GM12878 (cell line): ENCODE measurements around the gene PLEKHH1. TPM values are rescaled to one million over a fixed set of nuclear protein-coding genes. Genes with fewer than 3 reads are reported as not detected.

Source experiments
- ASH2L ChIP-seq: fragments of 300-600, 200-600 bp; sonication (generic); IDR thresholded peaks from 2 replicates; pipeline ENCODE4 v1.6.1; 2017; ENCODE audit warnings: low read depth, mild to moderate bottlenecking, borderline replicate concordance
- CBX3 ChIP-seq: fragments of 200-600 bp; sonication (generic); IDR thresholded peaks from 2 replicates; pipeline ENCODE4 v1.6.1; 2016; ENCODE audit warnings: low read depth, borderline replicate concordance
- CBX5 ChIP-seq: sonication (generic); IDR thresholded peaks from 2 replicates; pipeline ENCODE4 v1.6.1; 2016; ENCODE audit warnings: low read depth, moderate library complexity, mild to moderate bottlenecking, inconsistent platforms
- CHD4 ChIP-seq: fragments of 200-600 bp; sonication (generic); IDR thresholded peaks from 2 replicates; pipeline ENCODE4 v1.6.1; 2016; ENCODE audit warnings: mild to moderate bottlenecking
- CREM ChIP-seq: IDR thresholded peaks from 2 replicates; pipeline ENCODE4 v1.6.1; 2014; ENCODE audit warnings: antibody characterized with exemption, low read depth
- FOS ChIP-seq: IDR thresholded peaks from 3 replicates; pipeline ENCODE4 v1.6.1; 2011; ENCODE audit warnings: borderline replicate concordance; ENCODE audit not compliant: insufficient read length; ENCODE audit errors: extremely low read depth
- FOXK2 ChIP-seq: fragments of 450-650 bp; IDR thresholded peaks from 2 replicates; pipeline ENCODE4 v1.6.1; 2017; ENCODE audit warnings: mild to moderate bottlenecking, moderate library complexity
- GATAD2B ChIP-seq: fragments of 450-650 bp; conservative IDR thresholded peaks from 2 replicates; pipeline ENCODE4 v1.6.1; 2017; ENCODE audit warnings: low read depth, mild to moderate bottlenecking, moderate library complexity
- IKZF1 ChIP-seq: fragments of 450-650 bp; conservative IDR thresholded peaks from 2 replicates; pipeline ENCODE4 v1.6.1; 2017; ENCODE audit warnings: antibody characterized with exemption, mild to moderate bottlenecking
- KDM1A ChIP-seq: fragments of 200-600 bp; sonication (generic); IDR thresholded peaks from 2 replicates; pipeline ENCODE4 v1.6.1; 2016; ENCODE audit warnings: borderline replicate concordance
- MTA2 ChIP-seq: fragments of 450-650 bp; IDR thresholded peaks from 2 replicates; pipeline ENCODE4 v1.6.1; 2016; ENCODE audit warnings: low read depth, mild to moderate bottlenecking, moderate library complexity
- NR2C1 ChIP-seq: fragments of 450-650 bp; IDR thresholded peaks from 2 replicates; pipeline ENCODE4 v1.6.1; 2017; ENCODE audit warnings: antibody characterized with exemption, mild to moderate bottlenecking, moderate library complexity
- PAX8 ChIP-seq: fragments of 450-650 bp; IDR thresholded peaks from 2 replicates; pipeline ENCODE4 v1.6.1; 2017; ENCODE audit warnings: mild to moderate bottlenecking, moderate library complexity
- POLR2AphosphoS5 ChIP-seq: IDR thresholded peaks from 2 replicates; pipeline ENCODE4 v1.6.1; 2011; ENCODE audit warnings: mild to moderate bottlenecking, low read length, inconsistent platforms
- SIN3A ChIP-seq: IDR thresholded peaks from 2 replicates; pipeline ENCODE4 v1.6.1; 2012; ENCODE audit warnings: low read depth, low read length, improper control_type of control experiment
- SIX5 ChIP-seq: IDR thresholded peaks from 2 replicates; pipeline ENCODE4 v1.6.1; 2011; ENCODE audit warnings: mild to moderate bottlenecking, low read depth, low read length, moderate library complexity; ENCODE audit not compliant: severe bottlenecking
- SMARCA5 ChIP-seq: fragments of 450-650 bp; IDR thresholded peaks from 2 replicates; pipeline ENCODE4 v1.6.1; 2017; ENCODE audit warnings: mild to moderate bottlenecking
- SUPT20H ChIP-seq: IDR thresholded peaks from 2 replicates; pipeline ENCODE4 v1.6.1; 2011; ENCODE audit warnings: low read depth, mild to moderate bottlenecking, low read length, moderate library complexity, borderline replicate concordance; ENCODE audit not compliant: control insufficient read depth
- SUZ12 ChIP-seq: fragments of 200-600 bp; sonication (generic); IDR thresholded peaks from one replicate; pipeline ENCODE4 v1.6.1; 2018; ENCODE audit warnings: antibody characterized with exemption, mild to moderate bottlenecking; ENCODE audit not compliant: unreplicated experiment
- TARDBP ChIP-seq: IDR thresholded peaks from 2 replicates; pipeline ENCODE4 v1.6.1; 2016; ENCODE audit warnings: borderline replicate concordance
- ZNF384 ChIP-seq: IDR thresholded peaks from 2 replicates; pipeline ENCODE4 v1.6.1; 2012; ENCODE audit warnings: low read depth, mild to moderate bottlenecking, low read length, improper control_type of control experiment, borderline replicate concordance
- polyA plus RNA-seq, 11 experiments: library from polyadenylated mRNA; depleted of rRNA in 4 of 11; unstranded in 6 of 11; stranded (reverse) in 5 of 11; fragments of >200 nt; fragmentation: Nextera tagmentation in 4 of 11; fragmentation: Illumina TruSeq in 1 of 11; extraction: Ambion mirVana in 4 of 11; extraction: Trizol in 1 of 11; gene quantifications; 1 replicate in 1 of 11; 2 replicates in 10 of 11; pipeline versions ENCODE4 v1.2.1 to v1.2.3, GENCODE V29; 2011 to 2016; ENCODE audit warnings: inconsistent platforms in 2 of 11, missing spikeins in 2 of 11, low read depth in 1 of 11
- total RNA-seq, 4 experiments: library from RNA; depleted of rRNA in 3 of 4; stranded (reverse); fragments of >200 nt in 3 of 4; fragmentation: Illumina TruSeq in 1 of 4; extraction: Trizol in 1 of 4; gene quantifications; 2 replicates each; pipeline versions ENCODE4 v1.2.1 to v1.2.3, GENCODE V29; 2013 to 2021
- TF ChIP-seq, protein P1 (sequence below): fragments of 450-650 bp; IDR thresholded peaks from 2 replicates; pipeline ENCODE4 v1.6.1; 2017; ENCODE audit warnings: mild to moderate bottlenecking
- TF ChIP-seq, protein P2 (sequence below): fragments of 450-650 bp; formaldehyde crosslinking; IDR thresholded peaks from 2 replicates; pipeline ENCODE4 v1.4.0; 2022; ENCODE audit warnings: mild to moderate bottlenecking, moderate library complexity
- TF ChIP-seq, protein P3 (sequence below): fragments of 450-650 bp; IDR thresholded peaks from 2 replicates; pipeline ENCODE4 v1.6.1; 2017; ENCODE audit warnings: borderline replicate concordance

PLEKHH1 gene
- total and polyA plus RNA-seq, 10 of the 15 experiments (the other 5 are each of a cell fraction or from before 2014, with no cell fraction given), result 0.11 to 0.95 (median 0.41) TPM

DNA sequence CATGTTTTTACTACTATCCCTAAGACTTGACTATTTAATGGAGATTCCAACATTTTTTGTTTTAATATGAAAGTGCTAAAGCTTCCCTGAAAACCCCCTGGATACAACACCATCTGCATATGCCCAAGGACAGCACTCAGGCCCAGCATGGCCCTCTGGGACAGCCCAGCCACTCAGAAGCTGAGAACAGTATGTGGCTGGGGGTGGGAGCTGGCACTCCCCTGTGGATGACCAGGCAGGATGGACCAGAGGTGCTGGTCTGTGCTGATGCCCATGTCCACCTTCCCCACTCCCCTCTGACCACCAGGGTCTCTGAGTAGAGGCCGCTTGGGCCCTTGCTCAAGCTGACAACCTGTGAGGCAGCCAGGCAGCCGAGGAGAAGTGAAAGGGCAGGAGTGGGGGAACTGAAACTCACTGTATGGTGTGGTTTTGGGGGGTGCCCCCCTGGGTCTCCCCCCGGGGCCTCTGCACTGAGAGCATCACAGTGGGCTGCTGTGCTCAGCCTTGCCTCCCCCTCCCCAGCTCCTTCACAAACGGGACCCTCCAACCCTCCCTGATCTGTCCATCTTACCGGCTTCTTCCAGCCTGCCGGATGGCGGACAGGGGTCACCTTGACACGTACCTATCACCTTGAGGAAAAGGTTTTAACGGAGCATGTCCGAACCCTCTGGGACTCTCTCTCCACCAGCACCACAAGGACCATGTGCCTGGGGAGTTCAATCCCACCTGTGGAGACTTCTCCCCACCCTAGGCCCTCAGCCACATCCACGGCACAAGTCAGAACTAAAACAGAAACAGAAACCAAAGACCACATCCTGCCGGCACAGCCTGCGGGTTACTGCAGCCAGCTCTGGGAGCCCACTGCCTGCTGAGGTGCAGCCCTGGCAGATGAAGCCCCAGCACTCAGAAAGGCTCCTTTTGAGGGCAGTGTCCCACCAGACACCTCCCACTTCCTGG, 44.9 kb upstream of the PLEKHH1 start, which contains the start of gene TMEM229B (continued):
- TF ChIP-seq POLR2AphosphoS5 (no peak), GATAD2B (peak; percentile 100), SUPT20H (no peak), CREM (peak; percentile 86), SUZ12 (no peak), SIX5 (no peak), ASH2L (peak; percentile 83; the same call in 1 of the 2 replicates), CHD4 (0 out of 2 replicates have a peak, but pooled peaks have one; percentile 41), CBX5 (peak; percentile 91), KDM1A (no peak), ZNF384 (no peak), PAX8 (no peak), IKZF1 (peak; percentile 98), NR2C1 (no peak), SIN3A (no peak), CBX3 (no peak), TARDBP (peak; percentile 62), FOXK2 (no peak; the same call in 1 of the 2 replicates), MTA2 (peak; percentile 96), SMARCA5 (peak; percentile 100), FOS (no peak)
- TF ChIP-seq, protein P1, sequence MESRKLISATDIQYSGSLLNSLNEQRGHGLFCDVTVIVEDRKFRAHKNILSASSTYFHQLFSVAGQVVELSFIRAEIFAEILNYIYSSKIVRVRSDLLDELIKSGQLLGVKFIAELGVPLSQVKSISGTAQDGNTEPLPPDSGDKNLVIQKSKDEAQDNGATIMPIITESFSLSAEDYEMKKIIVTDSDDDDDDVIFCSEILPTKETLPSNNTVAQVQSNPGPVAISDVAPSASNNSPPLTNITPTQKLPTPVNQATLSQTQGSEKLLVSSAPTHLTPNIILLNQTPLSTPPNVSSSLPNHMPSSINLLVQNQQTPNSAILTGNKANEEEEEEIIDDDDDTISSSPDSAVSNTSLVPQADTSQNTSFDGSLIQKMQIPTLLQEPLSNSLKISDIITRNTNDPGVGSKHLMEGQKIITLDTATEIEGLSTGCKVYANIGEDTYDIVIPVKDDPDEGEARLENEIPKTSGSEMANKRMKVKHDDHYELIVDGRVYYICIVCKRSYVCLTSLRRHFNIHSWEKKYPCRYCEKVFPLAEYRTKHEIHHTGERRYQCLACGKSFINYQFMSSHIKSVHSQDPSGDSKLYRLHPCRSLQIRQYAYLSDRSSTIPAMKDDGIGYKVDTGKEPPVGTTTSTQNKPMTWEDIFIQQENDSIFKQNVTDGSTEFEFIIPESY, result no peak
- TF ChIP-seq, protein P2, sequence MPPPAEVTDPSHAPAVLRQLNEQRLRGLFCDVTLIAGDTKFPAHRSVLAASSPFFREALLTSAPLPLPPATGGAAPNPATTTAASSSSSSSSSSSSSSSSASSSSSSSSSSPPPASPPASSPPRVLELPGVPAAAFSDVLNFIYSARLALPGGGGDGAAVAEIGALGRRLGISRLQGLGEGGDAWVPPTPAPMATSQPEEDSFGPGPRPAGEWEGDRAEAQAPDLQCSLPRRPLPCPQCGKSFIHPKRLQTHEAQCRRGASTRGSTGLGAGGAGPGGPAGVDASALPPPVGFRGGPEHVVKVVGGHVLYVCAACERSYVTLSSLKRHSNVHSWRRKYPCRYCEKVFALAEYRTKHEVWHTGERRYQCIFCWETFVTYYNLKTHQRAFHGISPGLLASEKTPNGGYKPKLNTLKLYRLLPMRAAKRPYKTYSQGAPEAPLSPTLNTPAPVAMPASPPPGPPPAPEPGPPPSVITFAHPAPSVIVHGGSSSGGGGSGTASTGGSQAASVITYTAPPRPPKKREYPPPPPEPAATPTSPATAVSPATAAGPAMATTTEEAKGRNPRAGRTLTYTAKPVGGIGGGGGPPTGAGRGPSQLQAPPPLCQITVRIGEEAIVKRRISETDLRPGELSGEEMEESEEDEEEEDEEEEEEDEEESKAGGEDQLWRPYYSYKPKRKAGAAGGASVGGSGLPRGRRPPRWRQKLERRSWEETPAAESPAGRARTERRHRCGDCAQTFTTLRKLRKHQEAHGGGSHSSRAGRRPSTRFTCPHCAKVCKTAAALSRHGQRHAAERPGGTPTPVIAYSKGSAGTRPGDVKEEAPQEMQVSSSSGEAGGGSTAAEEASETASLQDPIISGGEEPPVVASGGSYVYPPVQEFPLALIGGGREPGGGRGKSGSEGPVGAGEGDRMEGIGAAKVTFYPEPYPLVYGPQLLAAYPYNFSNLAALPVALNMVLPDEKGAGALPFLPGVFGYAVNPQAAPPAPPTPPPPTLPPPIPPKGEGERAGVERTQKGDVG, result no peak
- TF ChIP-seq, protein P3, sequence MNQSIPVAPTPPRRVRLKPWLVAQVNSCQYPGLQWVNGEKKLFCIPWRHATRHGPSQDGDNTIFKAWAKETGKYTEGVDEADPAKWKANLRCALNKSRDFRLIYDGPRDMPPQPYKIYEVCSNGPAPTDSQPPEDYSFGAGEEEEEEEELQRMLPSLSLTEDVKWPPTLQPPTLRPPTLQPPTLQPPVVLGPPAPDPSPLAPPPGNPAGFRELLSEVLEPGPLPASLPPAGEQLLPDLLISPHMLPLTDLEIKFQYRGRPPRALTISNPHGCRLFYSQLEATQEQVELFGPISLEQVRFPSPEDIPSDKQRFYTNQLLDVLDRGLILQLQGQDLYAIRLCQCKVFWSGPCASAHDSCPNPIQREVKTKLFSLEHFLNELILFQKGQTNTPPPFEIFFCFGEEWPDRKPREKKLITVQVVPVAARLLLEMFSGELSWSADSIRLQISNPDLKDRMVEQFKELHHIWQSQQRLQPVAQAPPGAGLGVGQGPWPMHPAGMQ, result no peak
